ENCODE measurements around the gene KBTBD12.

Gene KBTBD12

DNA sequence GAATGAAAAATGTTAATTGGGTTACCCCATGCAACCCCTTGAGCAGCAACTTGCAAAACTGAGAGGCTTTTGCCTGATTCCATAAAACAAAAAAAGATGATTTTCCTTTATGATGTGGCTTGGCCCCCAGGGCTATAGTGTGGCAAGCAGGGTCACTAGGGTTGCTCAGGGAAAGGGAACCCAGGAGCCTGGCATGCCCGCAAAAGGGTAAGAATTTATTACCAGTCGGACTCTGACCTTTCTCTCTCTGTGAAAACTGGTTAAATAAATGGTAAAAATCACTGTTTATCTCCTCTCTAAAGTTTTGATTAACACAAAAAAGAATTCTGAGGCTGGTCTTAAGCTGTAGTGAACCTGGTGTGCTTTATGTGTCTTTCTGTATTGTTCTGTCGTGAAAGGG lies 99.5 kb downstream of the KBTBD12 start:
- DNase-seq (ENCODE audit: low spot score): no peak

DNA sequence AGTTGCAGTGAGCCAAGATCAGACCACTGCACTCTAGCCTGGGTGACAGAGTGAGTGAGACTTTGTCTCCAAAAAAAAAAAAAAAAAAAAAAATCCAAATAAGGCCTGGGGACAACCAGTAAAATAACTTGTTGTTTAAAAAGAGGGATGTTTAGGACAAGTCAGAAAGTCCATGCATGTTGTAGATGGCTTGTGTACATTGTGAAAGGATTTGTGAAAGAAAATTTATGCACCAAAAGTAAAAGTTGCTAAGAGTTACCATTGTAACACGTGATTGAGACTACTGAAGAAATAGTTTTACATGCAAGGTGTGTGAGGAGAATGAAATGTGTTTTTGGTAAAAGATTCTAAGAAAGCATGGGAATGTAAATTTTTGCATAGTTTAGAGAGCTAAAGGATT lies 101.5 kb downstream of the KBTBD12 start:
- DNase-seq (ENCODE audit: low spot score): no peak

DNA sequence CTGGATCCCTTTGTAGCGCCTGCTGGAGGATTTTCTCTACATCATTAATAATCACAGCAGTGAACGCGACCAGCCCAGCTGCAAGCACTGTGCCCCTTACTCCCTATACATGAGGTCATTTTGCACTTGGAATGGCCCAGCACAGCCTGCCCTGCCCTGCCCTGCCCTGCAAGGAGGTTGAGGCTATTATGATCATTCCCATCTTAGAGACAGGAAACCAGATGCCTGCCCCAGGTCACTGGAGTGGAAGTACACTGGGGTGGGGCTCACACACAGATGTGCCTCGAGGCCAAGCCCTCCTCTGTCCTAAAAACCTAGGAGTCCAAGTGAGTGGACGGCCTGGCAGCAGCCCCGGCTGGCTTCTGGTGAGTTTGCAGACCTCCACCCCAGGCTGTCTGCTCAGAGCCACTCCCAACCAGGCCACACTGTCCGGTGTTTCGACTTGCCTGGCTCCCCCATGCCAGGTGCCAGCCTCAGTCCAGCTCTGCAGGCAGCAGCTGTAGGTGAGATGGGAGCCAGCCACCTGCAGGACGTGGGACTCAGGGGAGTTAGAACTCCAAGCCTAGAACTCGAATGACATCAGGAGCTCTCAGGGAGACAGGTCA lies 106.8 kb downstream of the KBTBD12 start:
- DNase-seq (ENCODE audit: low spot score): no peak

DNA sequence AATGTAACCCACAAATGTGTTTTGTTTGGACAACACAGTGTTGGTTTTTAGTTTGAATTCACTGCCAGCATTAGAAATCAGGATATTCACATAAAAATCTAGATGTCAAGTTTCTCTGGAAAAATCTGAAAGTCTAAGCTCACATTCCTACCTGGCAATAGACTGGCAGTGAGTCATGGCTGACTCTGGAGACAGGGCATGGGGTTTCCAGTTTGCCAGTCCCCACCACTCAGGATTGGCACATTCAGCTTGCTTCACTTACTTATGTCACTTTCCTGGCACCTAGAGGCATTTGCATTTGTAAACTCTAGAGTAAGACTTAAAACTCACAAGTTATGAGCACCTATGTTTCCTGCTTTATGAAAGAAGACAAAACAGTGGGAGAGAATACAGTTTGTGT lies 118.1 kb downstream of the KBTBD12 start:
- no peak for DNase-seq (ENCODE audit: low spot score)

DNA sequence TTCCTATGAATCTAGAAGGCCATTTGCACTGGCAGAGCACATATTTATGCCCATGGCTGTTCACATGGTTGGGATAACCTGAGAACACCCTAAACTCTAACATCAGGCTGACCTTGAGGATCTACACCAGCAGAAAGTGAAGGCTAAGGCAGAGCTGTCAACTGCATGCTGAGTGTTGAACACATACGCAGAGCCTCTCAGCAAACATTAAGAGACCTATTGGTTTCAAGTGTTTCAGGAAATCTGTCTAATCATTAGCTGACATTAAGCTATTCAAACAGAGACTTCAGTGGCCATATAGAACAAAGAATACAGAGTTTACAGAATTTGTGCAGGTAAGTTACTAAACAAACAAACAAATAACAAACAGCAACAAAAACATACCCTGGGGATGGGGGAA lies 121.1 kb downstream of the KBTBD12 start:
- DNase-seq (ENCODE audit: low spot score): no peak

Data from hepatic stellate cell (primary cell).